Astrocyte of the spinal cord (primary cell): ENCODE data around the gene IFNA4.
A peak's percentile ranks its signal among the peaks of the same experiment; 100 is the strongest.

ENCODE experiments used
- DNase-seq: peaks from one replicate; pipeline ENCODE4 v3.0.0; 2011; ENCODE audit warnings: low read depth, low spot score
- H3K4me3 ChIP-seq: 2 replicates; pipeline ENCODE4 v1.5.1; 2011; ENCODE audit warnings: low read depth, mild to moderate bottlenecking, low read length, moderate library complexity
- CTCF ChIP-seq: IDR thresholded peaks from 2 replicates; pipeline ENCODE4 v1.5.1; 2012; ENCODE audit warnings: low read depth, mild to moderate bottlenecking, low read length, inconsistent platforms
- in situ Hi-C: cut with HindIII; loops from 2 replicates; pipeline ENCODE4 v1.10.0; 2017; ENCODE audit warnings: low sequenced_read_pairs

IFNA4 gene

GRCh38 chr9:21155501-21155900 is 31.9 kb downstream of the IFNA4 start:
- no peak for TF ChIP-seq CTCF
- DNase-seq = peak; percentile 16
- in situ Hi-C loops = no loop called here
- H3K4me3 ChIP-seq = no peak overlapping the region

- H3K4me3 ChIP-seq = no peak overlapping the region
- DNase-seq = peak; percentile 59
- in situ Hi-C loops = no loop called here
- TF ChIP-seq CTCF = peak; percentile 16
Measured at GRCh38 chr9:21154018-21154608, 33.3 kb downstream of the IFNA4 start.

- in situ Hi-C loops = no loop called here
- peak; percentile 55 for DNase-seq
- no peak for TF ChIP-seq CTCF
- H3K4me3 ChIP-seq = no peak overlapping the region
Measured at GRCh38 chr9:21153336-21154017, 33.9 kb downstream of the IFNA4 start.

GRCh38 chr9:21144603-21145002 is 42.8 kb downstream of the IFNA4 start:
- DNase-seq = no peak

GRCh38 chr9:21141427-21141882 is 45.9 kb downstream of the IFNA4 start, which contains the start of gene IFNW1:
Gene IFNW1, minus strand, starts transcription at chr9:21141832. Its CDS starts 262 bp downstream, at chr9:21141570.
- no peak for DNase-seq
- peak; percentile 35 for TF ChIP-seq CTCF
- in situ Hi-C loops = no loop called here
- no peak within 1 kb of the TSS for H3K4me3 ChIP-seq

More at GRCh38 chr9:21144603-21145002, 42.8 kb downstream of the IFNA4 start:
- no peak for TF ChIP-seq CTCF
- in situ Hi-C loops = no loop called here
- H3K4me3 ChIP-seq = no peak overlapping the region

DNA sequence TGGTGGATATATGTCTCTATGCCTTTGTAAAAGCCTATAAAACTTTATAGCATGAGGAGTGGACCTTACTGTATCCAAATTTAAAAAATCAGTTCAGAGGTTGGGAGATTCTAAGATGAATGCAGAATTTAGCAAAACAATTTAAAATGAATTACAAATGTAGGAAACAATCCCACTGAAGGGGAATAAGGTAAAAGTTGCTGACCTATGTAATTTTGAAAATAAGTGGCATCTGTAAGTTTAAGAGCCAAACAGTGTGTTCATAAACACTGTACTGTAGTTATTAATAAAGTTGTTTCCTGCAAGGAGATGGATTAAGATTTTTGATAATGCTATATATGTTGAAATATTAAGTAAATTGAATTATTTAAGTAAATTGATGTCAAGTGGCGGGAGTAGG is 50.4 kb downstream of the IFNA4 start:
- H3K4me3 ChIP-seq = no peak overlapping the region
- no peak for DNase-seq
- no peak for TF ChIP-seq CTCF
- in situ Hi-C loops = no loop called here
